HCT116 (cell line): ENCODE results near the gene SZT2. TPM values are rescaled to one million over a fixed set of nuclear protein-coding genes. Genes with fewer than 3 reads are reported as not detected.
A peak's percentile ranks its signal among the peaks of the same experiment; 100 is the strongest.

ENCODE experiments used
- ATAC-seq: fragments of 200-7000 bp; cut with Tn5 transposase; 2 replicates; pipeline ENCODE4 v1.9.1; 2020; ENCODE audit warnings: mild to moderate bottlenecking, moderate library complexity
- BruUV-seq: library from RNA; stranded (reverse); fragments of 400-500 nt; replicated peaks from 2 replicates; lab custom pipeline; 2021; lab: Mats Ljungman, UMichigan
- CTCF ChIA-PET: fragments of 300-600 bp; sonication (Branson Sonifier 250); formaldehyde crosslinking; loops from one replicate; lab custom pipeline; 2021; ENCODE audit warnings: antibody characterized with exemption; lab: Charles Lee
- POLR2A ChIA-PET: fragments of 300-600, 350-600 bp; sonication (Branson Sonifier 250); formaldehyde crosslinking; loops from one replicate; lab custom pipeline; 2021; ENCODE audit warnings: antibody characterized with exemption; lab: Charles Lee
- RAD21 ChIA-PET, 2 experiments: fragments of 300-600 bp; sonication (Branson Sonifier 250); formaldehyde crosslinking; loops; one replicate each; lab custom pipeline; 2023; ENCODE audit warnings: low total read pairs in 2 of 2; ENCODE audit not compliant: uncharacterized antibody in 2 of 2, unreplicated experiment in 2 of 2, low non-redundant PET in 1 of 2; lab: Charles Lee
- DNase-seq: peaks from one replicate; pipeline ENCODE4 v3.0.0-alpha.2; 2010; ENCODE audit warnings: low read depth, low spot score
- H2AFZ ChIP-seq: fragments of 200-600 bp; shearing (Covaris generic), sonication (generic); 2 replicates; pipeline ENCODE4 v1.6.1; 2017; ENCODE audit warnings: low read depth, mixed run types, mixed read lengths, antibody characterized with exemption, low read length; ENCODE audit not compliant: poor library complexity, severe bottlenecking
- H3K27ac ChIP-seq: 2 replicates; pipeline ENCODE4 v1.5.1; 2012; ENCODE audit warnings: low read depth, low read length
- H3K27me3 ChIP-seq: fragments of 200-600 bp; sonication (generic); 2 replicates; pipeline ENCODE4 v1.6.1; 2016; ENCODE audit warnings: mixed run types, low read length, mixed read lengths; ENCODE audit not compliant: insufficient read depth
- H3K36me3 ChIP-seq, 2 experiments: fragments of 200-500 bp in 1 of 2; fragments of 200-600 bp in 1 of 2; sonication (Bioruptor generic) in 1 of 2; sonication (generic) in 1 of 2; 2 replicates each; pipeline versions ENCODE4 v1.5.1 to v1.6.1; 2014 to 2016; ENCODE audit warnings: low read length in 2 of 2, inconsistent platforms in 1 of 2, mixed read lengths in 1 of 2, mixed run types in 1 of 2; ENCODE audit not compliant: insufficient read depth in 2 of 2, control insufficient read depth in 1 of 2
- H3K4me1 ChIP-seq, 2 experiments: fragments of 200-600 bp in 1 of 2; sonication (generic) in 1 of 2; 2 replicates each; pipeline versions ENCODE4 v1.5.1 to v1.6.1; 2012 to 2017; ENCODE audit warnings: low read length in 2 of 2, inconsistent platforms in 1 of 2, mild to moderate bottlenecking in 1 of 2, mixed read lengths in 1 of 2, mixed run types in 1 of 2, moderate library complexity in 1 of 2; ENCODE audit not compliant: insufficient read depth in 2 of 2, control insufficient read depth in 1 of 2
- H3K4me2 ChIP-seq: fragments of 200-600 bp; sonication (generic); 2 replicates; pipeline ENCODE4 v1.6.1; 2017; ENCODE audit warnings: mixed run types, low read length, mixed read lengths
- H3K4me3 ChIP-seq, 2 experiments: fragments of 200-600 bp in 1 of 2; sonication (generic) in 1 of 2; replicated peaks in 1 of 2; 2 replicates each; pipeline ENCODE4 v1.5.1; 2011 to 2016; ENCODE audit warnings: low read length in 2 of 2, control low read depth in 1 of 2, low read depth in 1 of 2, mild to moderate bottlenecking in 1 of 2, mixed read lengths in 1 of 2, mixed run types in 1 of 2
- H3K79me2 ChIP-seq: fragments of 200-600 bp; sonication (generic); 2 replicates; pipeline ENCODE4 v1.6.1; 2017; ENCODE audit warnings: mild to moderate bottlenecking, mixed run types, low read length, moderate library complexity, mixed read lengths; ENCODE audit not compliant: insufficient read depth
- H3K9ac ChIP-seq: fragments of 200-600 bp; sonication (generic); 2 replicates; pipeline ENCODE4 v1.6.1; 2016; ENCODE audit warnings: low read length, mixed read lengths
- H3K9me2 ChIP-seq: fragments of 200-600 bp; sonication (generic), shearing (Covaris generic); 2 replicates; pipeline ENCODE4 v1.6.1; 2017; ENCODE audit warnings: mixed run types, mild to moderate bottlenecking, moderate library complexity; ENCODE audit not compliant: insufficient read depth
- H3K9me3 ChIP-seq, 2 experiments: fragments of 200-500 bp in 1 of 2; fragments of 200-600 bp in 1 of 2; sonication (Bioruptor generic) in 1 of 2; sonication (generic) in 1 of 2; 2 replicates each; pipeline ENCODE4 v1.6.1; 2014 to 2017; ENCODE audit warnings: low read length in 2 of 2, mixed read lengths in 2 of 2, inconsistent platforms in 1 of 2, low read depth in 1 of 2, mild to moderate bottlenecking in 1 of 2, mixed run types in 1 of 2, moderate library complexity in 1 of 2; ENCODE audit not compliant: control insufficient read depth in 1 of 2, insufficient read depth in 1 of 2
- H4K20me1 ChIP-seq: fragments of 200-600 bp; sonication (generic), shearing (Covaris generic); 2 replicates; pipeline ENCODE4 v1.6.1; 2017; ENCODE audit warnings: mixed run types, mild to moderate bottlenecking, moderate library complexity; ENCODE audit not compliant: insufficient read depth
- CBX3 ChIP-seq: IDR thresholded peaks from 2 replicates; pipeline ENCODE4 v1.6.1; 2012; ENCODE audit warnings: low read depth
- CEBPB ChIP-seq: IDR thresholded peaks from 2 replicates; pipeline ENCODE4 v1.6.1; 2012; ENCODE audit warnings: low read depth
- CTCF ChIP-seq, 3 experiments: fragments of 200-600 bp in 1 of 3; sonication (generic) in 1 of 3; IDR thresholded peaks in 2 of 3; conservative IDR thresholded peaks in 1 of 3; 2 replicates each; pipeline ENCODE4 v1.5.1; 2012 to 2017; ENCODE audit warnings: low read depth in 2 of 3, low read length in 2 of 3, antibody characterized with exemption in 1 of 3, borderline replicate concordance in 1 of 3, control low read depth in 1 of 3, mild to moderate bottlenecking in 1 of 3, mixed read lengths in 1 of 3, mixed run types in 1 of 3, moderate library complexity in 1 of 3; ENCODE audit not compliant: insufficient read depth in 1 of 3
- EGR1 ChIP-seq: IDR thresholded peaks from 2 replicates; pipeline ENCODE4 v1.6.1; 2012; ENCODE audit warnings: low read depth
- ELF1 ChIP-seq: IDR thresholded peaks from 2 replicates; pipeline ENCODE4 v1.6.1; 2012; ENCODE audit warnings: low read depth, borderline replicate concordance
- EZH2 ChIP-seq: fragments of 200-600 bp; sonication (generic); IDR thresholded peaks from 2 replicates; pipeline ENCODE4 v1.6.1; 2017; ENCODE audit warnings: antibody characterized with exemption, mixed run types
- EZH2phosphoT487 ChIP-seq: fragments of 200-600 bp; IDR thresholded peaks from 2 replicates; pipeline ENCODE4 v1.6.1; 2018; ENCODE audit warnings: antibody characterized with exemption, borderline replicate concordance
- FOSL1 ChIP-seq: IDR thresholded peaks from 2 replicates; pipeline ENCODE4 v1.6.1; 2012; ENCODE audit warnings: low read depth
- JUND ChIP-seq: IDR thresholded peaks from 2 replicates; pipeline ENCODE4 v1.6.1; 2012
- POLR2A ChIP-seq: IDR thresholded peaks from 2 replicates; pipeline ENCODE4 v1.7.0; 2011; ENCODE audit warnings: borderline replicate concordance; ENCODE audit not compliant: insufficient read depth, insufficient read length; ENCODE audit errors: extremely low read depth
- RAD21 ChIP-seq: IDR thresholded peaks from 2 replicates; pipeline ENCODE4 v1.6.1; 2012; ENCODE audit warnings: low read depth, mild to moderate bottlenecking
- SIN3A ChIP-seq: IDR thresholded peaks from 2 replicates; pipeline ENCODE4 v1.6.1; 2012; ENCODE audit warnings: low read depth
- SP1 ChIP-seq: IDR thresholded peaks from 2 replicates; pipeline ENCODE4 v1.6.1; 2012; ENCODE audit warnings: low read depth
- SRF ChIP-seq: IDR thresholded peaks from 2 replicates; pipeline ENCODE4 v1.6.1; 2012; ENCODE audit warnings: low read depth
- TCF7L2 ChIP-seq: IDR thresholded peaks from 2 replicates; pipeline ENCODE4 v1.7.0; 2011; ENCODE audit warnings: borderline replicate concordance, inconsistent platforms; ENCODE audit not compliant: insufficient read depth, insufficient read length; ENCODE audit errors: extremely low read depth
- YY1 ChIP-seq: IDR thresholded peaks from 2 replicates; pipeline ENCODE4 v1.6.1; 2011; ENCODE audit warnings: low read length, low read depth, moderate library complexity, mild to moderate bottlenecking; ENCODE audit not compliant: insufficient replicate concordance; ENCODE audit errors: extremely low read depth
- ZBTB33 ChIP-seq: IDR thresholded peaks from 2 replicates; pipeline ENCODE4 v1.6.1; 2011; ENCODE audit warnings: mild to moderate bottlenecking, low read length, moderate library complexity; ENCODE audit not compliant: insufficient replicate concordance; ENCODE audit errors: extremely low read depth
- ZFX ChIP-seq: fragments of 450-650 bp; IDR thresholded peaks from 2 replicates; pipeline ENCODE4 v1.6.1; 2017
- ZNF274 ChIP-seq: fragments of 200-500 bp; sonication (Bioruptor generic); IDR thresholded peaks from 2 replicates; pipeline ENCODE4 v1.6.1; 2014; ENCODE audit warnings: mild to moderate bottlenecking, low read depth, low read length, inconsistent platforms
- intact Hi-C: fragments of 100-400 bp; cut with micrococcal nuclease; formaldehyde crosslinking; loops from 2 replicates; pipeline ENCODE4 v1.10.0; 2022
- total RNA-seq: library from RNA; stranded (reverse); gene quantifications from one replicate; pipeline ENCODE4 v1.2.1, GENCODE V29; 2021; ENCODE audit not compliant: unreplicated experiment
- TF ChIP-seq, protein P1 (sequence below): IDR thresholded peaks from 2 replicates; pipeline ENCODE4 v1.6.1; 2012
- TF ChIP-seq, protein P2 (sequence below): IDR thresholded peaks from 2 replicates; pipeline ENCODE4 v1.6.1; 2012; ENCODE audit warnings: low read depth
- TF ChIP-seq, protein P3 (sequence below): IDR thresholded peaks from 2 replicates; pipeline ENCODE4 v1.6.1; 2012

Gene SZT2
- total RNA-seq, 1 experiment from 2014 or later: 43.0 TPM

DNA sequence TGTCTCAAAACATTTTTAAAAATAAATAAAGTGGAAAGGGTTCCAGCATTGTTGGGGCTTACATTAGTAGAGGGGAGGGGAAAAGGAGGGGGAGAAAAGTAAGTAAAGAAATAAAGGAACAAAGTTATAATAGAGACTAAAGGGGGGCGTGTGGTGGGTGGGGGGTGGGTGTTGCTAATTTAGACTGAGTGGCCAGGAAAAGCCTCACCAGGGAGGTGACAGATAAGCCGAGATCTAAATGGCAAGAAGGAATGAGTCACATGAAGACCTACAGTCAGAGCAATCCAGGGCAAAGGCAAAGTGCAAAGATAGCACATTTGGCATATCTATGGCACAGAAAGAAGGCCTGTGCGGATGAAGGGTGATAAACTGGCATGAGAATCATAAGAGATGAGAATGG lies 44.6 kb upstream of the SZT2 start:
- H3K36me3 ChIP-seq: no peaks in the 10 kb centered on the region
- ATAC-seq (no peak), DNase-seq (no peak)
- H4K20me1 ChIP-seq: no peaks in the 10 kb centered on the region
- H3K9ac ChIP-seq: no peak overlapping the region
- ChIA-PET RAD21 (interaction anchor here in 1 of 2 experiments (0.7 kb wide), 1 partner anchor 70 kb away, joined by 3 read pairs; no protein-coding TSS in a partner anchor), CTCF (no interaction called here), POLR2A (no interaction called here)
- intact Hi-C loops: no loop called here
- H2AFZ ChIP-seq: no peak overlapping the region
- H3K4me1 ChIP-seq: peaks cover 35 to 69% of the 10 kb centered on the region in 2 experiments
- no peaks in the 10 kb centered on the region for H3K79me2 ChIP-seq
- no peaks in the 10 kb centered on the region for H3K9me3 ChIP-seq
- H3K4me3 ChIP-seq: no peak overlapping the region
- BruUV-seq: no TSS peak
- H3K27ac ChIP-seq: no peak overlapping the region
- no peaks in the 10 kb centered on the region for H3K27me3 ChIP-seq
- H3K9me2 ChIP-seq: no peaks in the 10 kb centered on the region
- peak overlapping the region; percentile 57 for H3K4me2 ChIP-seq
- no peak for TF ChIP-seq YY1
- no peak for TF ChIP-seq SRF
- TF ChIP-seq ZNF274: no peak
- 0 out of 2 replicates have a peak, but pooled peaks have one; percentile 35 for TF ChIP-seq EGR1
- no peak for TF ChIP-seq CTCF (IDR thresholded peaks at IDR 0.05 in 2 of 3, conservative IDR thresholded peaks at IDR 0.05 in 1 of 3; ENCODE audit: borderline replicate concordance in 1 of 3, insufficient read depth in 1 of 3, low read depth in 2 of 3, low read length in 2 of 3)
- no peak for TF ChIP-seq POLR2A
- peak; percentile 37; the same call in 1 of the 2 replicates for TF ChIP-seq FOSL1
- no peak for TF ChIP-seq RAD21
- peak; percentile 51 for TF ChIP-seq JUND
- no peak for TF ChIP-seq ELF1
- peak; percentile 48 for TF ChIP-seq SP1
- TF ChIP-seq EZH2: no peak
- TF ChIP-seq CEBPB: no peak
- no peak for TF ChIP-seq ZBTB33
- TF ChIP-seq, protein P1, sequence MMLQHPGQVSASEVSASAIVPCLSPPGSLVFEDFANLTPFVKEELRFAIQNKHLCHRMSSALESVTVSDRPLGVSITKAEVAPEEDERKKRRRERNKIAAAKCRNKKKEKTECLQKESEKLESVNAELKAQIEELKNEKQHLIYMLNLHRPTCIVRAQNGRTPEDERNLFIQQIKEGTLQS: no peak
- no peak for TF ChIP-seq ZFX
- no peak for TF ChIP-seq SIN3A
- no peak for TF ChIP-seq TCF7L2
- no peak for TF ChIP-seq EZH2phosphoT487
- TF ChIP-seq, protein P2, sequence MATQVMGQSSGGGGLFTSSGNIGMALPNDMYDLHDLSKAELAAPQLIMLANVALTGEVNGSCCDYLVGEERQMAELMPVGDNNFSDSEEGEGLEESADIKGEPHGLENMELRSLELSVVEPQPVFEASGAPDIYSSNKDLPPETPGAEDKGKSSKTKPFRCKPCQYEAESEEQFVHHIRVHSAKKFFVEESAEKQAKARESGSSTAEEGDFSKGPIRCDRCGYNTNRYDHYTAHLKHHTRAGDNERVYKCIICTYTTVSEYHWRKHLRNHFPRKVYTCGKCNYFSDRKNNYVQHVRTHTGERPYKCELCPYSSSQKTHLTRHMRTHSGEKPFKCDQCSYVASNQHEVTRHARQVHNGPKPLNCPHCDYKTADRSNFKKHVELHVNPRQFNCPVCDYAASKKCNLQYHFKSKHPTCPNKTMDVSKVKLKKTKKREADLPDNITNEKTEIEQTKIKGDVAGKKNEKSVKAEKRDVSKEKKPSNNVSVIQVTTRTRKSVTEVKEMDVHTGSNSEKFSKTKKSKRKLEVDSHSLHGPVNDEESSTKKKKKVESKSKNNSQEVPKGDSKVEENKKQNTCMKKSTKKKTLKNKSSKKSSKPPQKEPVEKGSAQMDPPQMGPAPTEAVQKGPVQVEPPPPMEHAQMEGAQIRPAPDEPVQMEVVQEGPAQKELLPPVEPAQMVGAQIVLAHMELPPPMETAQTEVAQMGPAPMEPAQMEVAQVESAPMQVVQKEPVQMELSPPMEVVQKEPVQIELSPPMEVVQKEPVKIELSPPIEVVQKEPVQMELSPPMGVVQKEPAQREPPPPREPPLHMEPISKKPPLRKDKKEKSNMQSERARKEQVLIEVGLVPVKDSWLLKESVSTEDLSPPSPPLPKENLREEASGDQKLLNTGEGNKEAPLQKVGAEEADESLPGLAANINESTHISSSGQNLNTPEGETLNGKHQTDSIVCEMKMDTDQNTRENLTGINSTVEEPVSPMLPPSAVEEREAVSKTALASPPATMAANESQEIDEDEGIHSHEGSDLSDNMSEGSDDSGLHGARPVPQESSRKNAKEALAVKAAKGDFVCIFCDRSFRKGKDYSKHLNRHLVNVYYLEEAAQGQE: no peak
- no peak for TF ChIP-seq CBX3
- TF ChIP-seq, protein P3, sequence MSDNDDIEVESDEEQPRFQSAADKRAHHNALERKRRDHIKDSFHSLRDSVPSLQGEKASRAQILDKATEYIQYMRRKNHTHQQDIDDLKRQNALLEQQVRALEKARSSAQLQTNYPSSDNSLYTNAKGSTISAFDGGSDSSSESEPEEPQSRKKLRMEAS: peak; percentile 37; the same call in 1 of the 2 replicates
